ENCODE data around the gene KDF1. TPM values are rescaled to one million over a fixed set of nuclear protein-coding genes. Genes with fewer than 3 reads are reported as not detected.

KDF1 gene
- total and polyA plus RNA-seq, 2 of the 13 experiments (the other 11 are each of a cell fraction or from before 2014, with no cell fraction given), result 1.9 to 4.9 TPM

DNA sequence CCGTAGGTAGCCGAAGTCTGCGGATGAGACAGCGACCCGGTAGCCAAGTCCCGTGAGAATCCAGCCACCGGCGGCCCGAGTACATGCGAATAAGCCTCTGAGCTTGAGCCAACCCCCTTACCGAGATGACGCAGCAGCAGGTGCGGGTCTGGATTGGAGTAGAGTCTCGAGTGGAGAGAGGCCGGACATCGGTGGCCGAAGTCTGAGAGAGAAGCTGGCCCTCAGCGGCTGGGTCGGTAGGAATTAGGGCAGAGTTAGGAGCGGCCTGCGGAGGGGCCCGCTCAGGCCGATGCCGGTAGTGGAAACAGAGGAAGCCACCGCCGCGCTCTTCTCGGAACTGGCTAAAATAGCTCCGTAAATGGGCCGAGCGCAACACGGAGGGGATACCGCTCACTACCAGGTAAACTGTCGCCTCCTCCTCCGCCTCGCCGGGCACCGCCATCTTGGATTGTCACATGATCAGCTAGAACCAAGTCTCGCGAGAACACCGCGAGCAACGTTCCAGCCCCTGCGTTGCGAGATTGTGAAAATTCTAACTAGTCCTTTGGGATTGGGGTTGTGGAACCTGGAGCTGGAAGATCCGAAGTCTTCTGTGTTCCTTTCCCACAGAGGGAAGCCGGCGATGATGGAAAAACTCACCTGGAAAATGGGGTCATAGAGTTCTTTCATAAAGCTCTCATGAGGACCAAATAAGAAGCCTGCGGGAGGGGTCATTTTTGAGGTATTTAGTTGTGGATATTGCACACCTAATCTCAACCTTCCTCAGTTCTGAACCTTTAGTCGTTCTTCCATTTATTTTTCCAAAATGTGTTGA is 60.1 kb downstream of the KDF1 start, which contains the start of gene GPATCH3 (continued):
- TF ChIP-seq MTERF4 (CRISPR knock-in tag; IDR thresholded peaks at IDR 0.05), result no peak
- TF ChIP-seq HNRNPH1 (optimal IDR thresholded peaks at IDR 0.05; ENCODE audit: low read depth, low read length), result no peak
- TF ChIP-seq ZNF746 (CRISPR knock-in tag; IDR thresholded peaks at IDR 0.05), result no peak
- TF ChIP-seq, protein P1, sequence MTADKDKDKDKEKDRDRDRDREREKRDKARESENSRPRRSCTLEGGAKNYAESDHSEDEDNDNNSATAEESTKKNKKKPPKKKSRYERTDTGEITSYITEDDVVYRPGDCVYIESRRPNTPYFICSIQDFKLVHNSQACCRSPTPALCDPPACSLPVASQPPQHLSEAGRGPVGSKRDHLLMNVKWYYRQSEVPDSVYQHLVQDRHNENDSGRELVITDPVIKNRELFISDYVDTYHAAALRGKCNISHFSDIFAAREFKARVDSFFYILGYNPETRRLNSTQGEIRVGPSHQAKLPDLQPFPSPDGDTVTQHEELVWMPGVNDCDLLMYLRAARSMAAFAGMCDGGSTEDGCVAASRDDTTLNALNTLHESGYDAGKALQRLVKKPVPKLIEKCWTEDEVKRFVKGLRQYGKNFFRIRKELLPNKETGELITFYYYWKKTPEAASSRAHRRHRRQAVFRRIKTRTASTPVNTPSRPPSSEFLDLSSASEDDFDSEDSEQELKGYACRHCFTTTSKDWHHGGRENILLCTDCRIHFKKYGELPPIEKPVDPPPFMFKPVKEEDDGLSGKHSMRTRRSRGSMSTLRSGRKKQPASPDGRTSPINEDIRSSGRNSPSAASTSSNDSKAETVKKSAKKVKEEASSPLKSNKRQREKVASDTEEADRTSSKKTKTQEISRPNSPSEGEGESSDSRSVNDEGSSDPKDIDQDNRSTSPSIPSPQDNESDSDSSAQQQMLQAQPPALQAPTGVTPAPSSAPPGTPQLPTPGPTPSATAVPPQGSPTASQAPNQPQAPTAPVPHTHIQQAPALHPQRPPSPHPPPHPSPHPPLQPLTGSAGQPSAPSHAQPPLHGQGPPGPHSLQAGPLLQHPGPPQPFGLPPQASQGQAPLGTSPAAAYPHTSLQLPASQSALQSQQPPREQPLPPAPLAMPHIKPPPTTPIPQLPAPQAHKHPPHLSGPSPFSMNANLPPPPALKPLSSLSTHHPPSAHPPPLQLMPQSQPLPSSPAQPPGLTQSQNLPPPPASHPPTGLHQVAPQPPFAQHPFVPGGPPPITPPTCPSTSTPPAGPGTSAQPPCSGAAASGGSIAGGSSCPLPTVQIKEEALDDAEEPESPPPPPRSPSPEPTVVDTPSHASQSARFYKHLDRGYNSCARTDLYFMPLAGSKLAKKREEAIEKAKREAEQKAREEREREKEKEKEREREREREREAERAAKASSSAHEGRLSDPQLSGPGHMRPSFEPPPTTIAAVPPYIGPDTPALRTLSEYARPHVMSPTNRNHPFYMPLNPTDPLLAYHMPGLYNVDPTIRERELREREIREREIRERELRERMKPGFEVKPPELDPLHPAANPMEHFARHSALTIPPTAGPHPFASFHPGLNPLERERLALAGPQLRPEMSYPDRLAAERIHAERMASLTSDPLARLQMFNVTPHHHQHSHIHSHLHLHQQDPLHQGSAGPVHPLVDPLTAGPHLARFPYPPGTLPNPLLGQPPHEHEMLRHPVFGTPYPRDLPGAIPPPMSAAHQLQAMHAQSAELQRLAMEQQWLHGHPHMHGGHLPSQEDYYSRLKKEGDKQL (CRISPR knock-in tag; IDR thresholded peaks at IDR 0.05; ENCODE audit: low read depth), result no peak
- no peak for TF ChIP-seq ZFP1 (CRISPR knock-in tag; IDR thresholded peaks at IDR 0.05)
- TF ChIP-seq SCMH1 (CRISPR knock-in tag; IDR thresholded peaks at IDR 0.05; ENCODE audit: borderline replicate concordance), result no peak
- TF ChIP-seq DR1 (CRISPR knock-in tag; IDR thresholded peaks at IDR 0.05), result peak; percentile 72; the same call in 1 of the 2 replicates
- TF ChIP-seq, protein P2, sequence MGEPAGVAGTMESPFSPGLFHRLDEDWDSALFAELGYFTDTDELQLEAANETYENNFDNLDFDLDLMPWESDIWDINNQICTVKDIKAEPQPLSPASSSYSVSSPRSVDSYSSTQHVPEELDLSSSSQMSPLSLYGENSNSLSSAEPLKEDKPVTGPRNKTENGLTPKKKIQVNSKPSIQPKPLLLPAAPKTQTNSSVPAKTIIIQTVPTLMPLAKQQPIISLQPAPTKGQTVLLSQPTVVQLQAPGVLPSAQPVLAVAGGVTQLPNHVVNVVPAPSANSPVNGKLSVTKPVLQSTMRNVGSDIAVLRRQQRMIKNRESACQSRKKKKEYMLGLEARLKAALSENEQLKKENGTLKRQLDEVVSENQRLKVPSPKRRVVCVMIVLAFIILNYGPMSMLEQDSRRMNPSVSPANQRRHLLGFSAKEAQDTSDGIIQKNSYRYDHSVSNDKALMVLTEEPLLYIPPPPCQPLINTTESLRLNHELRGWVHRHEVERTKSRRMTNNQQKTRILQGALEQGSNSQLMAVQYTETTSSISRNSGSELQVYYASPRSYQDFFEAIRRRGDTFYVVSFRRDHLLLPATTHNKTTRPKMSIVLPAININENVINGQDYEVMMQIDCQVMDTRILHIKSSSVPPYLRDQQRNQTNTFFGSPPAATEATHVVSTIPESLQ (CRISPR knock-in tag; conservative IDR thresholded peaks at IDR 0.05), result no peak
- TF ChIP-seq EEA1 (CRISPR knock-in tag; IDR thresholded peaks at IDR 0.05; ENCODE audit: borderline replicate concordance), result no peak
- peak; percentile 64 to 88; a peak in 3 of 4 replicates for TF ChIP-seq HMGXB4 (CRISPR knock-in tag; IDR thresholded peaks at IDR 0.05; ENCODE audit: borderline replicate concordance in 1 of 2, low read depth in 1 of 2)
- no peak for TF ChIP-seq ZNF549 (CRISPR knock-in tag; IDR thresholded peaks at IDR 0.05)
- TF ChIP-seq, protein P3, sequence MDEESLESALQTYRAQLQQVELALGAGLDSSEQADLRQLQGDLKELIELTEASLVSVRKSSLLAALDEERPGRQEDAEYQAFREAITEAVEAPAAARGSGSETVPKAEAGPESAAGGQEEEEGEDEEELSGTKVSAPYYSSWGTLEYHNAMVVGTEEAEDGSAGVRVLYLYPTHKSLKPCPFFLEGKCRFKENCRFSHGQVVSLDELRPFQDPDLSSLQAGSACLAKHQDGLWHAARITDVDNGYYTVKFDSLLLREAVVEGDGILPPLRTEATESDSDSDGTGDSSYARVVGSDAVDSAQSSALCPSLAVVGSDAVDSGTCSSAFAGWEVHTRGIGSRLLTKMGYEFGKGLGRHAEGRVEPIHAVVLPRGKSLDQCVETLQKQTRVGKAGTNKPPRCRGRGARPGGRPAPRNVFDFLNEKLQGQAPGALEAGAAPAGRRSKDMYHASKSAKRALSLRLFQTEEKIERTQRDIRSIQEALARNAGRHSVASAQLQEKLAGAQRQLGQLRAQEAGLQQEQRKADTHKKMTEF (CRISPR knock-in tag; IDR thresholded peaks at IDR 0.05), result peak; percentile 93
- TF ChIP-seq SMC3 (IDR thresholded peaks at IDR 0.05; ENCODE audit: low read length), result peak; percentile 9; the same call in 1 of the 2 replicates
